ENCODE data around the gene HNRNPF. TPM values are rescaled to one million over a fixed set of nuclear protein-coding genes. Genes with fewer than 3 reads are reported as not detected.
"Not testable (repeated sequence)": the region's sequence is repeated elsewhere in the genome, so short reads cannot be mapped to it uniquely, and the experiment has no call there.

Gene HNRNPF
- total RNA-seq = 430 and 439 TPM in 2 replicates

GRCh38 chr10:43408710-43409384, at the start of gene HNRNPF:
Gene HNRNPF, minus strand, starts transcription at chr10:43409186. Its CDS starts 21,302 bp downstream, at chr10:43387884.
- intact Hi-C loops (cut with micrococcal nuclease) = loop anchor here (1.0 to 5.0 kb wide), 7 partner anchors 11 to 857 kb away; partner anchors contain the start of genes BMS1, ZNF32 and ZNF33B

DNA sequence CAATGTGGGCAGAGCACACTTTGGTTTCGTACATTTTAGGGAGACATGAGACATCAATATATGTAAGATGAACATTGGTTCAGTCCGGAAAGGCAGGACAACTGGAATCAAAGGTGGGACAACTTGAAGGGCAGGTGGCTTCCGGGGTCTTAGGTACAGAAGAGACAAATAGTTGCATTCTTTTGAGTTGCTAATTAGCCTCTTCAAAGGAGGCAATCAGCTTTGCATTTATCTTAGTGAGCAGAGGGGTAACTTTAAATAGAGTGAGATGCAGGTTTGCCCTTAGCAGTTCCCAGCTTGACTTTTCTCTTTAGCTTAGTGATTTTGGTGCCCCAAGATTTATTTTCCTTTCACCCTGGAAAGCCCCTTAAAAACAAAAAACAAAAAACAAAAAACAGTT, 49.2 kb upstream of the HNRNPF start:
- intact Hi-C loops (cut with micrococcal nuclease) = no loop called here

- intact Hi-C loops (cut with micrococcal nuclease) = not testable (repeated sequence)
Measured at GRCh38 chr10:43456561-43456960, 47.6 kb upstream of the HNRNPF start.

DNA sequence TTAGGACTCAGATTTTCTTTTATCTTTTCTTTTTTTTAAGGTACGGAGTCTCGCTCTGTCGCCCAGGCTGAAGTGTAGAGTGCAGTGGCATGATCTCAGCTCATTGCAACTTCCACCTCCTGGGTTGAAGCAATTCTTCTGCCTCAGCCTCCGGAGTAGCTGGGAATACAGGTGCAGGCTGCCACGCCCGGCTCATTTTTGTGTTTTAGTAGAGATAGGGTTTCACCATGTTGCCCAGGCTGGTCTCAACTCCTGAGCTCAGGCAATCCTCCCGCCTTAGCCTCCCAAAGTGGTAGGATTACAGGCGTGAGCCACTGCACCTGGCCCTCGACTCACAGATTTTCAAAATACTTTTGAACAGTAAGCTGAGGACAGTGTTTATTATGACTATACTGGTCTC, 45.0 kb upstream of the HNRNPF start:
- intact Hi-C loops (cut with micrococcal nuclease) = not testable (repeated sequence)

- intact Hi-C loops (cut with micrococcal nuclease) = no loop called here
Measured at GRCh38 chr10:43453266-43453831, 44.4 kb upstream of the HNRNPF start.

DNA sequence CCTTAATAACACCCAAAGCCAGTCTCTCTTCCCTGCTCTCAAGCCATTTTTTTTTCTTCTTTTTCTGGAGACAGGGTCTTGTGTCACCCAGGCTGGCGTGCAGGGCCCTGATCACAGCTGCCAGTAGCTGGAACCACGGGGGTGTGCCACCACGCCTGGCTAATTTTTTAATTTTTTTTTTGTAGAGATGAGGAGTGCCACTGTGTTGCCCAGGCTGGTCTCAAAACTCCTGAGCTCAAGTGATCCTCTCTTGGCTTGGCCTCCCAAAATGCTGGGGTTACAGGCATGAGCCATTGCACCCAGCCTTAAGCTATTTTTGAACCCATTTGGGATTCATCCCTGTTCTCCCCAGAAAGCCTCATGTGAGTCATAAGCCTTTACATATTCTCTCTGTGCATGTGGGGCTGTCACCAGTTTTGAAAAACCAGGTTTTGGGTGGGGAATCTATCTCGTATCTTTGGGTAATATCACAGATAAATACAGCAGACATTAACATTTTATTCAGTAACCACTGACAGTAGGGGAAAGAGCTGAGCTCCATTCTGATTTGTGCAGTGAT, 43.4 kb upstream of the HNRNPF start:
- intact Hi-C loops (cut with micrococcal nuclease) = loop anchor here (1.0 kb wide), 1 partner anchor 8 kb away; no protein-coding TSS in a partner anchor

DNA sequence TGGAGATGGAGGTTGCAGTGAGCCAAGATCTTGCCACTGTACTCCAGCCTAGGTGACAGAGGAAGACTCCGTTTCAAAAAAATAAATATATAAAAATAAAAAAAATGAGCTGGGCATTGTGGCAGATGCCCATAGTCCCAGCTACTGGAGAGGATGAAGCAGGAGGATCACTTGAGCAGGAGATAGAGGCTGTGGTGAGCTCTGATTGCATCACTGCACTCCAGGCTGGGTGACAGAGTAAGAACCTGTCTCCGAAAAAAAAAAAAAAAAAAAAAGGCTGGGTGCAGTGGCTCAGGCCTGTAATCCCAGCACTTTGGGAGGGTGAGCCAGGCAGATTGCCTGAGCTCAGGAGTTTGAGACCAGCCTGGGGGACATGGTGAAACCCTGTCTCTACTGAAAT, 39.8 kb upstream of the HNRNPF start:
- intact Hi-C loops (cut with micrococcal nuclease) = no loop called here

- intact Hi-C loops (cut with micrococcal nuclease) = not testable (repeated sequence)
Measured at GRCh38 chr10:43446219-43447017, 37.4 kb upstream of the HNRNPF start.

- intact Hi-C loops (cut with micrococcal nuclease) = loop anchor here (1.0 kb wide), 1 partner anchor 7 kb away; no protein-coding TSS in a partner anchor
Measured at GRCh38 chr10:43444897-43445466, 36.0 kb upstream of the HNRNPF start.

- intact Hi-C loops (cut with micrococcal nuclease) = loop anchor here (1.0 kb wide), 1 partner anchor 8 kb away; no protein-coding TSS in a partner anchor
Measured at GRCh38 chr10:43444323-43444722, 35.3 kb upstream of the HNRNPF start.

GRCh38 chr10:43440463-43441134, 31.6 kb upstream of the HNRNPF start:
- intact Hi-C loops (cut with micrococcal nuclease) = no loop called here

GRCh38 chr10:43437141-43437870, 28.3 kb upstream of the HNRNPF start:
- intact Hi-C loops (cut with micrococcal nuclease) = no loop called here

DNA sequence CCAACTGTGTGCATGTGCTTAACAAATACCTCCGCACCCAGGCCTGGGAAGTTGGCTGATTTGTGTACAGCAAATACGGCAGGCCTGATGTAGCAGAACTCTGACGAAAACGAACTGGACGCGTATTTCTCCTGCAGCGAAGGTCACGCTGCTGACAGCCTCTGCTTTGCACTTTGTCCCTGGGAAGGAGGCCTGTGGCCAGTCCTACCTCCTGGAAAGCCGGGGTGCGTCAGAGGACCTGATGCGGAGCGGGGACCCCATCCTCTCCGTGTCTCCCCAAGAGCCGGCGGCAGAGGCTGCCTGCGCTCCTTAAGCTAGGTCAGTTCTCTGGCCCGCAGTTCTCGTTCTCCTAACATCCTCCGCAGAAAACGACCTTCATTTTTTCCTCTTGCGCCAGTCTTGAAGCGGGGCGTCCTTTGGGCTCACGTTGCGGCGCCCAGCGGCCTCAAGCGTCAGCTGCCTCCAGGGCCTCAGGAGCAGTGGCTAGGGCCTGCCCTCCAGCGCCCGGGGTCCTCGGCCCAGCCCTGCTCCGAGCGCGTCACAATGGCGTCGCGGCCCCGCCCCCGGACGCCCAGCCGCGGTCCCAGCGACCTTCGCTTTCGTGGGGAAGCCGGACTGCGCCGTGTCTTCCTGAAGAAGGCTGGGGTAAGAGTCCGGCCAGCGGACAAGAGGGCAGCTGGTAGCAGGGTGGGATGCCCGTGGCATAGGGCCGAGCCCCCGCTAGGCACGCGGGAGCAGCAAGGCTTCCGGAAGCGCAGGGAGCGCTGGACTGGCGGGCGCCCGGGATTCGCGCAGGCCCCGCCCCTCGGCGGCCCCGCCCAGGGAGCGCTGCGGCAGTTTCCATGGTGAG, 27.5 kb upstream of the HNRNPF start, which contains the start of gene ZNF487:
Gene ZNF487 (plus strand): TSS at position 821 of the 850 bp plus-strand sequence. CDS start 38,703 bp downstream, outside the sequence.
- intact Hi-C loops (cut with micrococcal nuclease) = loop anchor here (1.0 kb wide), 5 partner anchors 9 to 74 kb away; partner anchors contain the start of gene HNRNPF

- intact Hi-C loops (cut with micrococcal nuclease) = no loop called here
Measured at GRCh38 chr10:43430926-43431663, 22.1 kb upstream of the HNRNPF start.

DNA sequence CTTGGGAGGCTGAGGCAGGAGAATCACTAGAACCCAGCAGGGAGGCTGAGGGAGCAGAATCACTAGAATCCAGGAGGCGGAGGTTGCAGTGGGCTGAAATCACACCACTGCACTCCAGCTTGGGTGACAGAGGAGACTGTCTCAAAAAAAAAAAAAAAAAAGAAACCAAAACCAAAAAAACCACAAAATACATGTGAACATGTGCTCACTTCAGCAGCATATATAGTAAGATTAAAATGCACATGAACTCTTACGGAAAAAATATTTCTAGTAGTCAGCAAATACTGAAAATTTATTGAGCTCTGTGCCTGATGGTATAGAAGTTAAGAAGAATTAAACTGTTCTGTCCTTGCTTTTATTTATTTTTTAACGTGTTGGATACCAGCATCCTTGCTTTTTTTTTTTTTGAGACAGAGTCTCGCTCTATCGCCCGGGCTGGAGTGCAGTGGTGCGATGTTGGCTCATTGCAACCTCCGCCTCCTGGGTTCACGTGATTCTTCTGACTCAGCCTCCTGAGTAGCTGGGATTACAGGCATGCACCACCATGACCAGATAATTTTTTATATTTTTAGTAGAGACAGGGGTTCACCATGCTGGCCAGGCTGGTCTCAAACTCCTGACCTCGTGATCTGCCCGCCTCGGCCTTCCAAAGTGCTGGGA, 18.3 kb upstream of the HNRNPF start:
- intact Hi-C loops (cut with micrococcal nuclease) = loop anchor here (1.0 kb wide), 1 partner anchor 9 kb away; no protein-coding TSS in a partner anchor

GRCh38 chr10:43426476-43426875, 17.5 kb upstream of the HNRNPF start:
- intact Hi-C loops (cut with micrococcal nuclease) = not testable (repeated sequence)

- intact Hi-C loops (cut with micrococcal nuclease) = no loop called here
Measured at GRCh38 chr10:43424416-43424815, 15.4 kb upstream of the HNRNPF start.

GRCh38 chr10:43421944-43422343, 13.0 kb upstream of the HNRNPF start:
- intact Hi-C loops (cut with micrococcal nuclease) = not testable (repeated sequence)

All from T-helper 1 cell treated with Interleukin-12 subunit alpha and Interleukin-12 subunit beta and Interleukin-4 antibody, amounts not matched to agents 30 ng/mL and 1 ng/mL, for 36 hours (primary cell).